HepG2 (cell line): ENCODE data around the gene GRHPR. TPM values are rescaled to one million over a fixed set of nuclear protein-coding genes. Genes with fewer than 3 reads are reported as not detected.

Experiments
- ATAC-seq: fragments of 200-7000 bp; cut with Tn5 transposase; 3 replicates; pipeline ENCODE4 v1.9.1; 2020; ENCODE audit warnings: mild to moderate bottlenecking, moderate library complexity
- BruUV-seq: library from RNA; stranded (reverse); fragments of 400-500 nt; replicated peaks from 2 replicates; lab custom pipeline; 2021; lab: Mats Ljungman, UMichigan
- CTCF ChIA-PET: fragments of 300-600 bp; formaldehyde crosslinking; extraction: SDS; loops from one replicate; lab custom pipeline; 2021; ENCODE audit warnings: low total read pairs, inconsistent platforms, low intra/inter-chr PET ratio; lab: Yijun Ruan, JAX
- POLR2A ChIA-PET: fragments of 350-600 bp; sonication (Branson Sonifier 250); formaldehyde crosslinking; loops from one replicate; lab custom pipeline; 2020; ENCODE audit warnings: antibody characterized with exemption, inconsistent platforms; lab: Yijun Ruan, JAX
- DNase-seq: peaks from one replicate; pipeline ENCODE4 v3.0.0-alpha.2; 2015; ENCODE audit warnings: low spot score
- FAIRE-seq: peaks from 3 replicates; lab custom pipeline; 2011; peaks lifted over from hg19 to GRCh38; lab: Jason Lieb, UNC
- H2AFZ ChIP-seq: one replicate; pipeline ENCODE4 v1.6.1; 2011; ENCODE audit warnings: low read length, inconsistent platforms
- H3K27ac ChIP-seq: fragments of 300-600 bp; 3 replicates; pipeline ENCODE4 v1.8.0; 2011; ENCODE audit warnings: mixed run types, mild to moderate bottlenecking, mixed read lengths, low read length, inconsistent platforms; ENCODE audit not compliant: insufficient read depth; ENCODE audit errors: extremely low read length
- H3K27me3 ChIP-seq, 2 experiments: fragments of 200-600 bp in 1 of 2; 2 replicates in 1 of 2; 3 replicates in 1 of 2; pipeline versions ENCODE4 v1.6.0 to v1.8.0; 2011; ENCODE audit warnings: low read length in 2 of 2, mild to moderate bottlenecking in 2 of 2, moderate library complexity in 2 of 2, inconsistent platforms in 1 of 2; ENCODE audit not compliant: insufficient read depth in 2 of 2, control insufficient read depth in 1 of 2
- H3K36me3 ChIP-seq, 2 experiments: fragments of 200-600 bp in 1 of 2; replicated peaks in 1 of 2; 2 replicates in 1 of 2; 3 replicates in 1 of 2; pipeline versions ENCODE4 v1.5.1 to v1.8.0; 2011; ENCODE audit warnings: low read length in 2 of 2, inconsistent platforms in 1 of 2; ENCODE audit not compliant: insufficient read depth in 2 of 2, control insufficient read depth in 1 of 2
- H3K4me1 ChIP-seq: 2 replicates; pipeline ENCODE4 v1.5.1; 2012; ENCODE audit warnings: low read length, inconsistent platforms; ENCODE audit not compliant: insufficient read depth
- H3K4me2 ChIP-seq: 2 replicates; pipeline ENCODE4 v1.6.0; 2011; ENCODE audit warnings: low read depth, low read length, inconsistent platforms
- H3K4me3 ChIP-seq, 3 experiments: fragments of 200-600 bp in 1 of 3; sonication (generic), shearing (Covaris generic) in 1 of 3; replicated peaks in 1 of 3; 2 replicates each; pipeline ENCODE4 v1.5.1; 2011 to 2016; ENCODE audit warnings: low read length in 3 of 3, inconsistent platforms in 2 of 3, low read depth in 2 of 3, mild to moderate bottlenecking in 2 of 3, control low read depth in 1 of 3, mixed read lengths in 1 of 3; ENCODE audit not compliant: insufficient read depth in 1 of 3
- H3K79me2 ChIP-seq: one replicate; pipeline ENCODE4 v1.6.1; 2011; ENCODE audit warnings: low read length, inconsistent platforms; ENCODE audit not compliant: insufficient read depth
- H3K9ac ChIP-seq: 2 replicates; pipeline ENCODE4 v1.6.0; 2011; ENCODE audit warnings: mild to moderate bottlenecking, low read depth, low read length, inconsistent platforms; ENCODE audit not compliant: insufficient read depth
- H3K9me3 ChIP-seq: 2 replicates; pipeline ENCODE4 v1.5.1; 2012; ENCODE audit warnings: mild to moderate bottlenecking, low read length
- H4K20me1 ChIP-seq: 2 replicates; pipeline ENCODE4 v1.6.0; 2011; ENCODE audit warnings: inconsistent platforms, mild to moderate bottlenecking, low read length, moderate library complexity; ENCODE audit not compliant: insufficient read depth
- ASH2L ChIP-seq: fragments of 300-600, 200-600 bp; sonication (generic); IDR thresholded peaks from 2 replicates; pipeline ENCODE4 v1.7.0; 2017; ENCODE audit warnings: low read depth, mild to moderate bottlenecking, moderate library complexity, mixed read lengths, low read length; ENCODE audit not compliant: insufficient read length
- EP300 ChIP-seq, 3 experiments: sonication (generic) in 1 of 3; formaldehyde crosslinking in 1 of 3; IDR thresholded peaks; 2 replicates each; pipeline versions ENCODE4 v1.5.1 to v1.6.1; 2011 to 2020; ENCODE audit warnings: low read depth in 2 of 3, low read length in 2 of 3, borderline replicate concordance in 1 of 3, improper control_type of control experiment in 1 of 3, mild to moderate bottlenecking in 1 of 3, missing genetic modification reagents in 1 of 3, moderate library complexity in 1 of 3
- FOXP1 ChIP-seq, 2 experiments: fragments of 450-650 bp in 1 of 2; IDR thresholded peaks; 2 replicates each; pipeline ENCODE4 v1.6.1; 2017 to 2018; ENCODE audit warnings: antibody characterized with exemption in 1 of 2
- GABPB1 ChIP-seq: IDR thresholded peaks from 2 replicates; pipeline ENCODE4 v1.6.1; 2016; ENCODE audit warnings: mild to moderate bottlenecking, missing genetic modification reagents, moderate library complexity, missing compliant biosample characterization
- HOXA9 ChIP-seq: sonication (generic); formaldehyde crosslinking; IDR thresholded peaks from 2 replicates; pipeline ENCODE4 v1.8.1; 2022; ENCODE audit warnings: missing genetic modification reagents, mild to moderate bottlenecking, moderate library complexity, borderline replicate concordance
- IRF2 ChIP-seq: IDR thresholded peaks from 2 replicates; pipeline ENCODE4 v1.6.1; 2018; ENCODE audit warnings: missing genetic modification reagents, missing compliant biosample characterization
- LCORL ChIP-seq, 2 experiments: fragments of 450-650 bp in 1 of 2; sonication (generic) in 1 of 2; formaldehyde crosslinking in 1 of 2; IDR thresholded peaks; 2 replicates each; pipeline versions ENCODE4 v1.5.0 to v1.6.1; 2017 to 2020; ENCODE audit warnings: antibody characterized with exemption in 1 of 2, missing genetic modification reagents in 1 of 2
- MEF2D ChIP-seq: sonication (generic); formaldehyde crosslinking; IDR thresholded peaks from 2 replicates; pipeline ENCODE4 v1.5.1; 2020; ENCODE audit warnings: mild to moderate bottlenecking, missing genetic modification reagents
- MEIS1 ChIP-seq: sonication (generic); formaldehyde crosslinking; IDR thresholded peaks from 2 replicates; pipeline ENCODE4 v1.9.0; 2021; ENCODE audit warnings: mild to moderate bottlenecking, missing genetic modification reagents, moderate library complexity, borderline replicate concordance
- NRL ChIP-seq: sonication (generic); formaldehyde crosslinking; IDR thresholded peaks from 2 replicates; pipeline ENCODE4 v1.5.0; 2020; ENCODE audit warnings: missing genetic modification reagents, mild to moderate bottlenecking, moderate library complexity, borderline replicate concordance
- PCBP2 ChIP-seq: fragments of 200-400 bp; formaldehyde crosslinking; optimal IDR thresholded peaks from 2 replicates; pipeline ENCODE3; 2018; ENCODE audit warnings: low read length, low read depth; ENCODE audit not compliant: poor library complexity, severe bottlenecking
- WGBS: methylation state at CpG from one replicate; pipeline ENCODE4 v1.1.6; 2017; ENCODE audit warnings: low lambda C conversion rate; 5-methylcytosine and 5-hydroxymethylcytosine counted together
- in situ Hi-C: cut with HindIII; loops from 2 replicates; pipeline ENCODE4 v1.10.0; 2017; ENCODE audit warnings: low pct_unique_long_range_greater_than_20kb; ENCODE audit not compliant: extremely low pct_ligation_motif_present
- intact Hi-C: fragments of 100-400 bp; cut with micrococcal nuclease; formaldehyde crosslinking; loops from one replicate; pipeline ENCODE4 v1.10.0; 2022; ENCODE audit not compliant: unreplicated experiment
- polyA plus RNA-seq, 8 experiments: library from polyadenylated mRNA; depleted of rRNA in 3 of 8; stranded (reverse) in 7 of 8; unstranded in 1 of 8; fragments of >200 nt; fragmentation: Illumina TruSeq in 4 of 8; extraction: Trizol in 4 of 8; gene quantifications; 2 replicates each; pipeline versions ENCODE4 v1.2.1 to v1.2.3, GENCODE V29; 2011 to 2016; ENCODE audit warnings: low read depth in 4 of 8, missing spikeins in 1 of 8, mixed read lengths in 1 of 8; ENCODE audit not compliant: insufficient read depth in 1 of 8
- total RNA-seq, 5 experiments: library from RNA; depleted of rRNA; stranded (reverse); fragments of >200 nt; fragmentation: Illumina TruSeq; extraction: Trizol; gene quantifications; 2 replicates each; pipeline ENCODE4 v1.2.3, GENCODE V29; 2016; ENCODE audit warnings: low read depth in 1 of 5
- TF ChIP-seq, protein P1 (sequence below): sonication (generic); formaldehyde crosslinking; IDR thresholded peaks from 2 replicates; pipeline ENCODE4 v1.5.1; 2020; ENCODE audit warnings: mild to moderate bottlenecking, moderate library complexity, missing genetic modification reagents
- TF ChIP-seq, protein P2 (sequence below): sonication (generic); formaldehyde crosslinking; IDR thresholded peaks from 2 replicates; pipeline ENCODE4 v1.5.1; 2020; ENCODE audit warnings: missing genetic modification reagents, mild to moderate bottlenecking, borderline replicate concordance

The GRHPR gene
- total and polyA plus RNA-seq, 2 of the 13 experiments (the other 11 are each of a cell fraction or from before 2014, with no cell fraction given): 113 to 115 TPM

DNA sequence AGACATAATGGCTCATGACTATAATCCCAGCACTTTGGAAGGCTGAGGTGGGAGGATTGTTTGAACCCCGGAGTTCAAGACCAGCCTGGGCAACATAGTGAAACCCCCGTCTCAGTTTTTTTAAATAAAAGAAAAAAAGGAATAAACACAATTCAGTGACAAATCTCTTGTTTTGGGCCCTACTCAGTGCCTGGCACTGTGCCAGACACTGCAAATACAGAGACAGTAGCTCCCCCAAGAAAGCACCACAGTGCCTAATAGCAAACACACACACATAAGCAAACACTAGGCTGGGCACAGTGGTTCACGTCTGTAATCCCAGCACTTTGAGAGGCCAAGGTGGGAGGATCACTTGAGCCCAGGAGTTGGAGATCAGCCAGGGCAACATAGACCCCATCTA is 49.7 kb upstream of the GRHPR start:
- H3K27me3 ChIP-seq: peaks cover 0 to 5% of the 10 kb centered on the region in 2 experiments; a peak in 3 of 5 replicates
- H3K4me1 ChIP-seq: no peaks in the 10 kb centered on the region
- H3K9me3 ChIP-seq: no peaks in the 10 kb centered on the region
- DNase-seq (no peak), ATAC-seq (no peak), FAIRE-seq (no peak)
- no peaks in the 10 kb centered on the region for H4K20me1 ChIP-seq
- H3K27ac ChIP-seq: no peak overlapping the region
- ChIA-PET CTCF (no interaction called here), POLR2A (no interaction called here)
- peak; percentile 88 for TF ChIP-seq LCORL (IDR thresholded peaks at IDR 0.05)
- TF ChIP-seq LCORL (CRISPR knock-in tag; IDR thresholded peaks at IDR 0.05): no peak
- TF ChIP-seq NRL (CRISPR knock-in tag): no peak
- 29% methylated on average over 3 of the region's 3 CpGs for WGBS
- in situ Hi-C loops: no loop called here
- no peaks in the 10 kb centered on the region for H3K36me3 ChIP-seq
- no peak overlapping the region for H3K4me3 ChIP-seq
- BruUV-seq: no TSS peak
- no peak overlapping the region for H2AFZ ChIP-seq
- H3K79me2 ChIP-seq: no peaks in the 10 kb centered on the region
- intact Hi-C loops: no loop called here
- no peak overlapping the region for H3K9ac ChIP-seq
- no peak overlapping the region for H3K4me2 ChIP-seq

- H3K36me3 ChIP-seq: no peaks in the 10 kb centered on the region
- H3K4me2 ChIP-seq: no peak overlapping the region
- no peak for FAIRE-seq
- CTCF ChIA-PET: no interaction called here
- H4K20me1 ChIP-seq: no peaks in the 10 kb centered on the region
- BruUV-seq: no TSS peak
- no peaks in the 10 kb centered on the region for H3K4me1 ChIP-seq
- no peak overlapping the region for H3K4me3 ChIP-seq
- H2AFZ ChIP-seq: no peak overlapping the region
- intact Hi-C loops (no loop called here), in situ Hi-C loops (no loop called here)
- no peak for DNase-seq
- no peak overlapping the region for H3K9ac ChIP-seq
- no peak overlapping the region for H3K27ac ChIP-seq
- POLR2A ChIA-PET: no interaction called here
- peaks cover 0 to 5% of the 10 kb centered on the region in 2 experiments; a peak in 3 of 5 replicates for H3K27me3 ChIP-seq
- 90% methylated on average over 1 of the region's 1 CpG for WGBS
- H3K9me3 ChIP-seq: no peaks in the 10 kb centered on the region
- no peaks in the 10 kb centered on the region for H3K79me2 ChIP-seq
- TF ChIP-seq MEF2D (CRISPR knock-in tag) (no peak), MEIS1 (CRISPR knock-in tag) (no peak), HOXA9 (CRISPR knock-in tag) (no peak), EP300 (IDR thresholded peaks at IDR 0.05; ENCODE audit: low read depth in 2 of 2, low read length in 2 of 2) (no peak), EP300 (CRISPR knock-in tag; IDR thresholded peaks at IDR 0.05; ENCODE audit: borderline replicate concordance) (no peak), IRF2 (no peak), ASH2L (no peak), FOXP1 (IDR thresholded peaks at IDR 0.05) (no peak), FOXP1 (CRISPR knock-in tag; IDR thresholded peaks at IDR 0.05) (no peak), PCBP2 (no peak), GABPB1 (CRISPR knock-in tag) (no peak)
- TF ChIP-seq, protein P1, sequence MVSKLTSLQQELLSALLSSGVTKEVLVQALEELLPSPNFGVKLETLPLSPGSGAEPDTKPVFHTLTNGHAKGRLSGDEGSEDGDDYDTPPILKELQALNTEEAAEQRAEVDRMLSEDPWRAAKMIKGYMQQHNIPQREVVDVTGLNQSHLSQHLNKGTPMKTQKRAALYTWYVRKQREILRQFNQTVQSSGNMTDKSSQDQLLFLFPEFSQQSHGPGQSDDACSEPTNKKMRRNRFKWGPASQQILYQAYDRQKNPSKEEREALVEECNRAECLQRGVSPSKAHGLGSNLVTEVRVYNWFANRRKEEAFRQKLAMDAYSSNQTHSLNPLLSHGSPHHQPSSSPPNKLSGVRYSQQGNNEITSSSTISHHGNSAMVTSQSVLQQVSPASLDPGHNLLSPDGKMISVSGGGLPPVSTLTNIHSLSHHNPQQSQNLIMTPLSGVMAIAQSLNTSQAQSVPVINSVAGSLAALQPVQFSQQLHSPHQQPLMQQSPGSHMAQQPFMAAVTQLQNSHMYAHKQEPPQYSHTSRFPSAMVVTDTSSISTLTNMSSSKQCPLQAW: no peak
- TF ChIP-seq, protein P2, sequence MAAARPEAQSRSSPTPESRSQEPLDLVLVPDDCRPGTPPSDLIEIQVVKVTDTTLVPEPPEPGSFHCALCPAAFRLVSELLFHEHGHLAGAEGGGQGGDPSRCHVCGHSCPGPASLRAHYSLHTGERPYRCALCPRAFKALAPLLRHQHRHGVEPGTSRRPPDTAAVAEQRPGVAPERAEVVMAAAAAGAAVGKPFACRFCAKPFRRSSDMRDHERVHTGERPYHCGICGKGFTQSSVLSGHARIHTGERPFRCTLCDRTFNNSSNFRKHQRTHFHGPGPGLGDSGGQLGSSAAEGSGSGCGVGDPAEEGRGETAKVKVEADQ (CRISPR knock-in tag): no peak
- ATAC-seq: no peak
Observed at GRCh38 chr9:37373621-37374020, 48.9 kb upstream of the GRHPR start.
